Right ventricle myocardium superior (tissue), 1 donor: ENCODE measurements around the gene RNPS1. TPM values are rescaled to one million over a fixed set of nuclear protein-coding genes. Genes with fewer than 3 reads are reported as not detected.

Experiments used
- ATAC-seq: fragments of 200-7000 bp; cut with Tn5 transposase; one replicate; pipeline ENCODE4 v1.9.1; 2020; ENCODE audit warnings: mild to moderate bottlenecking; ENCODE audit not compliant: poor library complexity
- DNase-seq: peaks from one replicate; pipeline ENCODE4 v3.0.0-alpha.2; 2020
- intact Hi-C: fragments of 100-400 bp; cut with DNase I; formaldehyde crosslinking; loops from one replicate; pipeline ENCODE4 v1.11.2; 2022
- total RNA-seq: library from RNA; stranded (reverse); fragmentation: NEBNext Ultra II Directional; extraction: Animal tissue kit (Norgen Biotek cat#: 25700); gene quantifications from one replicate; pipeline ENCODE4 v1.2.1, GENCODE V29; 2021
- donor health status: DM: no; HTN: yes; CAD: no; lungs with severe emphysema.

The RNPS1 gene
- total RNA-seq, 1 donor from 2014 or later: 109 TPM

DNA sequence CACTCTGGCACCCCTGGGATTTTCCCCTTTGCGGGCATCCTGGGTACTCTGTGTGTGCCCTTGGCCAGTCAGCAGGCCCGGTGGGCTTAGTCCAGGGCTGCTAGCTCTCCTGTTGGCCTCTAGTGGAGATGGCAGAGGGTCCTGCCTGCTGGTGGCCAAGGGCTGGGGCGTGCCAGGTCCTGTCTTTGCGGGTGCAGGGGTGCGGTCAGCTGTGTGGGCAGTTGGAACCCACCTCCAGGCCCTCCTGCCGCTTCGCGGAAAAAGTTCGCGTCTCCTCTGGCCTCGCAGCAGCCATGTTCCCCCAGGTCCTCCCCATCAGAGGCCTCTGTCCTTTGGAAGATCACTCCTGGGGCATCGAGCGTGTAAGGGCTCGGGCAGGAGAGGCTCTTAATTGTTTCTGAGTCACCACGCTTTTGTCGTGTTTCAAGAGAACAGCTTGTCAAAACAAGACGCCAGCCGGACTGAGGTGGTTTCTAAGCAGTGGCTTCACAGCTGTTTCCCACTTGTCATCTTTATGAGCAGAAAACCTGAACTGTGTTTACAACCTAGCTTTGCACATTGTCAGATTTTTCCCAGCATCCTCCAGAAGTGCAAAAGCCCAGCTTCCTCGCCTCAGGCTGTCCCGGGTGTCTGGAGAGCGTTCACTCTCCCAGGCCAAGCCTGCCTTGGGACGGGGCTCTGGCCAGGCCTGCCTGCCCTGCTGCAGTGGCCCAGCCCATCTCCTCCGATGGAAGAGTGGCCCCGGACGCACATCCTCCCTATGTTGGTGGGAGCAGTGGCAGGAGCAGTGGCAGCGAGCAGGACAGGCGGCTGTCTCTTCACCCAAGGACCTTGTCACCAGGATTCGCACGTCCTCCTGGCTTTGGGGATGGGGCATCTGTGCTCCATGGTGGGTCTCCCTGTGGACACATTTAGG, 36.7 kb downstream of the RNPS1 start:
- ATAC-seq: no peak
- intact Hi-C loops: no loop called here
- no peak for DNase-seq

- DNase-seq (no peak), ATAC-seq (no peak)
- intact Hi-C loops: no loop called here
Measured at GRCh38 chr16:2230376-2230775, 37.5 kb downstream of the RNPS1 start.

DNA sequence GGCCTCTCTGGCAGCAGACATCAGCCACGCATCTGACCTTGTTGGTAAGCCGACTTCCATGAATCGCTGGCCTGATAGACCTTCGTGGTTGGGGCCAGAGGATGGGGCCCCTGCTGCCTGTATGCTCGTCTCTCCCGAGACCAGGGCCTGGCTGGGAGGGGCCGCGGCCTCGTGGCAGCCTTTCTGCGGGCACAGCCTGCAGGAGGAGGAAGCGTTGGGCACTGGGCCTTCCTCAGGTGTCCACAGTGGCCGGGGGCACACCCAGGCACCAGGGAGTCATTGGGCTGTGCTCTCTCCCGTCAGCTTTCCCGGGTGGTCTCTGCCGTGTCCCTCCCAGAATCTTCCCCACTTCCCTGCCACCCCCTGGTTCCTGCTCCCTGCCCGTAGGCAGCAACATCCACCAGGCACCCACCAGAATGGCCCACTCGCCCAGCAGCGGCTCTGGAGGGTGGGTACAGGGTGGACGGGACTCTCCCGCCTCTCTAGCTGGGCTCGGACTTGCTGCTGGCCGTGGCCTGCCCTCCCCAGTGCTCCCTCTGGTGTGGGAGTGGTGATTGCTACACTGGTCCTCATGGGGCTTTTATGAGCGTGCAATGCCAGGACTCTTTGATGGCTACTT, 38.2 kb downstream of the RNPS1 start:
- no peak for DNase-seq
- intact Hi-C loops: no loop called here
- no peak for ATAC-seq

DNA sequence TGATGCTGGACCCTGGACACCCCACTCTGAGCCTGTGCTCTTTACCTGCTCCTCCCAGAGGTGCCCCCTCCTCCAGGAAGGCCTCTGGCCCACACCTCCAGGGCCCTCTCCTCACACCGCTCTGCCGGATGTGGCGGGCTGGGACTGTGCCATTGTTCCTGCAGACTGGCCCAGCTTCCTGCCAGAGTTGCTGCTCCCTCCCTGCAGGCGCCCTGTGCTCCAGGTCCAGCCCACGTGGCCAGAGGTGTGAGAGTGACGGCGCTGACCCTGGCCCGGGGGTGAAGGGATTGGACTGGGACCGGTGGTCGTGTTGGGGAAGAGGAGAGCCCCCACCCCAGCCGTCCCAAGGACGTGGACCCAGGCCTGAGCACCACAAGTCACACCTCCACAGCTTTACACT, 38.8 kb downstream of the RNPS1 start:
- ATAC-seq (no peak), DNase-seq (no peak)
- intact Hi-C loops: no loop called here

DNA sequence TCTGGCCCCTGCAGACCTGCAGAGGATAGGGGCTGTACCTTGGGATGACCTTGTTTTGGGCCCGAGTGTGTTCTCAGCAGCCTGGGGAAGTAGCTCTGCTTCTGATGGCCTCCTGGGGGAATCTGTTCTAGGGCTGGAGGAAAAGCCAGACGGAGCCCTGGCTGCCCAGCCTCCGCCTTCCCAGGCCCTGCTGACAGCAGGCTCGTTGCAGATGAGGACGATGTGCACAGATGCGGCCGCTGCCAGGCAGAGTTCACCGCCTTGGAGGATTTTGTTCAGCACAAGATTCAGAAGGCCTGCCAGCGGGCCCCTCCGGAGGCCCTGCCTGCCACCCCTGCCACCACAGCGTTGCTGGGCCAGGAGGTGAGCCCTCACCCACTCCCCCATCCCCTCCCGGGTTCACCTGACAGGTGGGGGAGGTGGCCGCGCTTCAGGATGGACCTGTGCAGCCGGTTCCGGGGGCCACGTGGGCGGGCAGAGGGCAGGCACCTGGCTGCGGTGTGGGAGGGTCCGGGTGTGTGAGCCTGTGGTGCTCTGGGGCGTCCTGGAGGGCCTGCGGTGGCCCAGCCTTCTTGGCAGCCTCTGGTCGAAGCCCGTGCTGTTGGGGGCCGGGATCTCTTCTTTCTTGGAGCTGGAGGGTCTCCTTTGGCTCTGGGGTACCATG, 39.6 kb downstream of the RNPS1 start:
- ATAC-seq: no peak
- DNase-seq: no peak
- intact Hi-C loops: no loop called here

- intact Hi-C loops: no loop called here
- no peak for ATAC-seq
- DNase-seq: no peak
Measured at GRCh38 chr16:2226918-2227317, 41.0 kb downstream of the RNPS1 start.

- intact Hi-C loops: no loop called here
- DNase-seq (no peak), ATAC-seq (no peak)
Measured at GRCh38 chr16:2226245-2226793, 41.6 kb downstream of the RNPS1 start.

DNA sequence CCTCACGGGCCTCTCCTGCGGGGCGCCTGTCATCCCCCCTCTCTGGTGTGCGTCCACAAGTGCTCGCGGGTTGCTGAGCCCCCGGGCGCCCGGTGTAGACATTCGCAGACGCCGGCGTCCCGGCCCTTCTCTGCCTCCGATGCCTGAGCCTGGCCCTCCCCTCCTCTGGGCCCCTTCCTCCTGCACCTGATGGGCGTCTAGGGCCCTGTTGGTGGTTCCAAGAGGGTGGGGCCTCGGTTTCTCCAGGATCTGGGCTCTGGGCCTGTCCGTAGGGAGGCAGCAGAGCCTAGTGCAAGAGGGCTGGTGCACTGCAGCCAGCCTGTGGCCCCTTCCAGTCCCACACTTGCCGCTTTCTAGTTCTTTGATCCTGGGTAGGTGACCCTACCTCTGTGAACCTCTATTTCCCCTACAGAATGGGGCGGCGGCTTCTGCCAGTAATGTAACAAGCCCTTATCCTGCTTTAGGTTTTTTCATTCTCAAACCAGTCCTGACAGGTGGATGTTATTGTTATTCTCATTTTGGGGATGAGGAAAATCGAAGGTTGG, 43.9 kb downstream of the RNPS1 start:
- intact Hi-C loops: no loop called here
- peak; percentile 45 for ATAC-seq
- no peak for DNase-seq

GRCh38 chr16:2223221-2223941, 44.5 kb downstream of the RNPS1 start, which contains the start of gene E4F1:
E4F1 (plus strand) TSS chr16:2223591; CDS start chr16:2223614, 23 bp downstream.
- intact Hi-C loops: no loop called here
- DNase-seq: peak; percentile 100
- peak; percentile 99 for ATAC-seq

DNA sequence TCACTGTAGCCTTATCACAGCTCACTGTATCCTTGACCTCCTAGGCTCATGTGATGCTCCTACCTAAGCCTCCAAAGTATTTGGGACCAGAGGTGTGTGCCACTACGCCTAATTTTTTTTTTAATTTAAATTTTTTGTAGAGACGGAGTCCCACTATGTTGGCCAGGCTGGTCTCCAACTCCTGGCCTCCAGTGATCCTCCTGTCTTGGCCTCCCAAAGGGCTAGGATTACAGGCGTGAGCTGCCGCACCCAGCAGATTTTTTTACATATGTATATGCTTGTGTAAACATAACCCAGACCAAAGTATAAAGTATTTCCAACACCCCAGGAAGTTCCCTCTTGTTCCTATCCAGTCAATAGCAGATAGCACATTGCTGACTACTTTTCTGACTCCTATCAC, 51.6 kb downstream of the RNPS1 start:
- no peak for DNase-seq
- ATAC-seq: no peak
- intact Hi-C loops: no loop called here

DNA sequence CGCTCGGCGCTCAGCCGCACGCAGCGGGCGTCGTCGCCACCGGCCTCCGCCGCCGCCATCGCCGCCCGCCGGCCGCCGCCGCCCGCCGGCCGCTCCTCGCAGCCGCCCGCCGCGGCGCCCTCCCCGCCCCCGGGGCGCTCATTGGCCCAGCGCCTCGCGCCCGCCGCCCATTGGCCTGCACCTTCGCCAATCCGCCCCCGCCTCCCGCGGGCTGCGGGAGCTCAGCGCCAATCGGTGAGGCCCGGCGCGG, 53.3 kb downstream of the RNPS1 start, which contains the start of gene PGP:
TSS of gene PGP (minus strand) at position 122 of the 250 bp plus-strand sequence. CDS start at position 59, 63 bp downstream.
- intact Hi-C loops: no loop called here
- DNase-seq: no peak
- ATAC-seq: no peak

GRCh38 chr16:2213817-2214718, 53.9 kb downstream of the RNPS1 start:
- no peak for DNase-seq
- intact Hi-C loops: no loop called here
- no peak for ATAC-seq

- DNase-seq (peak; percentile 82), ATAC-seq (peak; percentile 43)
- intact Hi-C loops: no loop called here
Measured at GRCh38 chr16:2212362-2213324, 55.3 kb downstream of the RNPS1 start.

- intact Hi-C loops: no loop called here
- DNase-seq (no peak), ATAC-seq (peak; percentile 1)
Measured at GRCh38 chr16:2211923-2212347, 56.0 kb downstream of the RNPS1 start.

- DNase-seq: no peak
- ATAC-seq: no peak
- intact Hi-C loops: no loop called here
Measured at GRCh38 chr16:2210386-2211365, 57.2 kb downstream of the RNPS1 start, which contains the start of gene BRICD5. BRICD5 (minus strand) TSS chr16:2210863; CDS start chr16:2210833, 30 bp downstream.
